ENCODE measurements around the gene TSPAN10. TPM values are rescaled to one million over a fixed set of nuclear protein-coding genes. Genes with fewer than 3 reads are reported as not detected.
A peak's percentile ranks its signal among the peaks of the same experiment; 100 is the strongest.

The TSPAN10 gene
- total RNA-seq: not detected

- H3K4me1 ChIP-seq: peaks cover 26% of the 10 kb centered on the region
- TF ChIP-seq POLR2A (IDR thresholded peaks at IDR 0.05) (peak in 1 of 2 donors; percentile 52), POLR2AphosphoS5 (IDR thresholded peaks at IDR 0.05; ENCODE audit: insufficient read depth in 1 of 2, low read depth in 1 of 2) (peak; percentile 72), CTCF (IDR thresholded peaks at IDR 0.05) (no peak)
- peak within 1 kb of the TSS; percentile 84 for H3K27ac ChIP-seq
- no peaks in the 10 kb centered on the region for H3K27me3 ChIP-seq
- intact Hi-C loops (cut with DNase I): no loop called here
- H3K36me3 ChIP-seq: no peaks in the 10 kb centered on the region
- no peaks in the 10 kb centered on the region for H3K9me3 ChIP-seq
- DNase-seq (ENCODE audit: extremely low spot score in 2 of 2): peak in 1 of 2 donors; percentile 79
- peak within 1 kb of the TSS; percentile 85 to 92 for H3K4me3 ChIP-seq
Observed at GRCh38 chr17:81636505-81637288, at the start of gene TSPAN10, which contains the start of gene NPLOC4. TSS of gene TSPAN10 (plus strand) at chr17:81637196. CDS start at chr17:81642413, 5,217 bp downstream. TSS of gene NPLOC4 (minus strand) at chr17:81637112. CDS start at chr17:81636930, 182 bp downstream.

- Histone ChIP-seq H3K4me1 (no peaks in the 10 kb centered on the region), H3K36me3 (peaks cover 0 to 86% of the 10 kb centered on the region in 2 donors), H3K9me3 (no peaks in the 10 kb centered on the region), H3K4me3 (no peak overlapping the region), H3K27ac (no peak overlapping the region), H3K27me3 (no peaks in the 10 kb centered on the region)
- TF ChIP-seq POLR2AphosphoS5 (IDR thresholded peaks at IDR 0.05; ENCODE audit: insufficient read depth in 1 of 2, low read depth in 1 of 2): no peak
- TF ChIP-seq CTCF (IDR thresholded peaks at IDR 0.05): no peak
- TF ChIP-seq POLR2A (IDR thresholded peaks at IDR 0.05): no peak
- DNase-seq (ENCODE audit: extremely low spot score in 2 of 2): no peak
- intact Hi-C loops (cut with DNase I): loop anchor here (10.0 kb wide), 1 partner anchor 335 kb away; no protein-coding TSS in a partner anchor
Observed at GRCh38 chr17:81589612-81590011, 47.4 kb upstream of the TSPAN10 start.

- H3K9me3 ChIP-seq: no peaks in the 10 kb centered on the region
- no peak overlapping the region for H3K27ac ChIP-seq
- H3K27me3 ChIP-seq: no peaks in the 10 kb centered on the region
- TF ChIP-seq CTCF (IDR thresholded peaks at IDR 0.05) (no peak), POLR2AphosphoS5 (IDR thresholded peaks at IDR 0.05; ENCODE audit: insufficient read depth in 1 of 2, low read depth in 1 of 2) (no peak), POLR2A (IDR thresholded peaks at IDR 0.05) (no peak)
- no peaks in the 10 kb centered on the region for H3K4me1 ChIP-seq
- intact Hi-C loops (cut with DNase I): loop anchor here (10.0 kb wide), 1 partner anchor 335 kb away; no protein-coding TSS in a partner anchor
- H3K4me3 ChIP-seq: no peak overlapping the region
- DNase-seq (ENCODE audit: extremely low spot score in 2 of 2): no peak
- H3K36me3 ChIP-seq: peaks cover 0 to 90% of the 10 kb centered on the region in 2 donors
Observed at GRCh38 chr17:81590121-81590520, 46.9 kb upstream of the TSPAN10 start.

- Histone ChIP-seq H3K27ac (no peak overlapping the region), H3K4me1 (no peaks in the 10 kb centered on the region), H3K9me3 (no peaks in the 10 kb centered on the region), H3K27me3 (no peaks in the 10 kb centered on the region), H3K4me3 (no peak overlapping the region), H3K36me3 (peaks cover 4 to 90% of the 10 kb centered on the region in 2 donors)
- no peak for DNase-seq (ENCODE audit: extremely low spot score in 2 of 2)
- intact Hi-C loops (cut with DNase I): loop anchor here (10.0 kb wide), 1 partner anchor 337 kb away; no protein-coding TSS in a partner anchor
- no peak for TF ChIP-seq POLR2AphosphoS5 (IDR thresholded peaks at IDR 0.05; ENCODE audit: insufficient read depth in 1 of 2, low read depth in 1 of 2)
- no peak for TF ChIP-seq POLR2A (IDR thresholded peaks at IDR 0.05)
- TF ChIP-seq CTCF (IDR thresholded peaks at IDR 0.05): no peak
Observed at GRCh38 chr17:81591971-81592370, 45.0 kb upstream of the TSPAN10 start.
